MM.1S (cell line): Measurements from ENCODE around the gene CCDC40.
A peak's percentile ranks its signal among the peaks of the same experiment; 100 is the strongest.

Experiments
- DNase-seq: peaks from one replicate; pipeline ENCODE4 v3.0.0-alpha.2; 2015
- H2AFZ ChIP-seq: fragments of 300-600 bp; sonication (generic); 2 replicates; pipeline ENCODE4 v1.6.0; 2016; ENCODE audit warnings: antibody characterized with exemption, low read length
- H3F3A ChIP-seq: fragments of 300-600 bp; sonication (generic); 2 replicates; pipeline ENCODE4 v1.6.1; 2016; ENCODE audit warnings: mild to moderate bottlenecking, antibody characterized with exemption, low read length, moderate library complexity, mixed read lengths; ENCODE audit not compliant: insufficient read depth
- H3K27ac ChIP-seq: fragments of 300-600 bp; sonication (generic); 2 replicates; pipeline ENCODE4 v1.5.1; 2016; ENCODE audit warnings: mild to moderate bottlenecking, low read length
- H3K27me3 ChIP-seq: fragments of 300-600 bp; sonication (generic); replicated peaks from 2 replicates; pipeline ENCODE4 v1.6.0; 2016; ENCODE audit warnings: low read length; ENCODE audit not compliant: insufficient read depth
- H3K36me3 ChIP-seq: fragments of 300-600 bp; sonication (generic); replicated peaks from 2 replicates; pipeline ENCODE4 v1.6.1; 2016; ENCODE audit warnings: mild to moderate bottlenecking, low read length, mixed read lengths; ENCODE audit not compliant: insufficient read depth
- H3K4me1 ChIP-seq: fragments of 300-600 bp; sonication (generic); 2 replicates; pipeline ENCODE4 v1.6.1; 2016; ENCODE audit warnings: low read length, mixed read lengths
- H3K4me2 ChIP-seq: fragments of 300-600 bp; sonication (generic); 2 replicates; pipeline ENCODE4 v1.6.0; 2016; ENCODE audit warnings: low read depth, low read length
- H3K4me3 ChIP-seq: fragments of 300-600 bp; sonication (generic); 2 replicates; pipeline ENCODE4 v1.5.1; 2016; ENCODE audit warnings: low read length, mixed read lengths
- H3K79me2 ChIP-seq: fragments of 300-600 bp; sonication (generic); 2 replicates; pipeline ENCODE4 v1.6.1; 2016; ENCODE audit warnings: mixed run types, low read length, mixed read lengths
- H3K9ac ChIP-seq: fragments of 300-600 bp; sonication (generic); 2 replicates; pipeline ENCODE4 v1.6.1; 2016; ENCODE audit warnings: low read length, mixed read lengths
- H3K9me2 ChIP-seq: fragments of 300-600 bp; sonication (generic); replicated peaks from 2 replicates; pipeline ENCODE4 v1.6.1; 2016; ENCODE audit warnings: mild to moderate bottlenecking, low read length, mixed read lengths; ENCODE audit not compliant: insufficient read depth
- H3K9me3 ChIP-seq: fragments of 300-600 bp; sonication (generic); replicated peaks from 2 replicates; pipeline ENCODE4 v1.6.1; 2016; ENCODE audit warnings: mild to moderate bottlenecking, low read length, mixed read lengths; ENCODE audit not compliant: insufficient read depth
- H4K20me1 ChIP-seq: fragments of 300-600 bp; sonication (generic); 2 replicates; pipeline ENCODE4 v1.6.1; 2016; ENCODE audit warnings: mild to moderate bottlenecking, low read length, moderate library complexity, mixed read lengths; ENCODE audit not compliant: insufficient read depth
- EZH2 ChIP-seq: fragments of 300-600 bp; sonication (generic); optimal IDR thresholded peaks from 2 replicates; pipeline ENCODE3; 2017; ENCODE audit warnings: low read depth, mild to moderate bottlenecking, antibody characterized with exemption, low read length, mixed read lengths
- EZH2phosphoT487 ChIP-seq: fragments of 300-600 bp; sonication (generic); IDR thresholded peaks from 2 replicates; pipeline ENCODE4 v1.6.1; 2018; ENCODE audit warnings: antibody characterized with exemption, low read length
- TF ChIP-seq, protein P1 (sequence below): fragments of 300-600 bp; sonication (generic); IDR thresholded peaks from 2 replicates; pipeline ENCODE4 v1.5.1; 2016; ENCODE audit warnings: antibody characterized with exemption, low read length, mixed read lengths

Gene CCDC40

GRCh38 chr17:80007939-80008338 lies 28.5 kb upstream of the CCDC40 start:
- H2AFZ ChIP-seq, result no peak overlapping the region
- no peaks in the 10 kb centered on the region for H3K36me3 ChIP-seq
- no peak overlapping the region for H3K9ac ChIP-seq
- no peak overlapping the region for H3K4me3 ChIP-seq
- TF ChIP-seq, protein P1, sequence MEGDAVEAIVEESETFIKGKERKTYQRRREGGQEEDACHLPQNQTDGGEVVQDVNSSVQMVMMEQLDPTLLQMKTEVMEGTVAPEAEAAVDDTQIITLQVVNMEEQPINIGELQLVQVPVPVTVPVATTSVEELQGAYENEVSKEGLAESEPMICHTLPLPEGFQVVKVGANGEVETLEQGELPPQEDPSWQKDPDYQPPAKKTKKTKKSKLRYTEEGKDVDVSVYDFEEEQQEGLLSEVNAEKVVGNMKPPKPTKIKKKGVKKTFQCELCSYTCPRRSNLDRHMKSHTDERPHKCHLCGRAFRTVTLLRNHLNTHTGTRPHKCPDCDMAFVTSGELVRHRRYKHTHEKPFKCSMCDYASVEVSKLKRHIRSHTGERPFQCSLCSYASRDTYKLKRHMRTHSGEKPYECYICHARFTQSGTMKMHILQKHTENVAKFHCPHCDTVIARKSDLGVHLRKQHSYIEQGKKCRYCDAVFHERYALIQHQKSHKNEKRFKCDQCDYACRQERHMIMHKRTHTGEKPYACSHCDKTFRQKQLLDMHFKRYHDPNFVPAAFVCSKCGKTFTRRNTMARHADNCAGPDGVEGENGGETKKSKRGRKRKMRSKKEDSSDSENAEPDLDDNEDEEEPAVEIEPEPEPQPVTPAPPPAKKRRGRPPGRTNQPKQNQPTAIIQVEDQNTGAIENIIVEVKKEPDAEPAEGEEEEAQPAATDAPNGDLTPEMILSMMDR, result no peak
- no peak for TF ChIP-seq EZH2
- no peak for TF ChIP-seq EZH2phosphoT487
- no peaks in the 10 kb centered on the region for H3K79me2 ChIP-seq
- H4K20me1 ChIP-seq, result no peaks in the 10 kb centered on the region
- no peak for DNase-seq
- no peaks in the 10 kb centered on the region for H3F3A ChIP-seq
- 0 out of 2 replicates have a peak, but pooled peaks cover 3% of the 10 kb centered on the region for H3K4me1 ChIP-seq
- no peaks in the 10 kb centered on the region for H3K9me3 ChIP-seq
- no peaks in the 10 kb centered on the region for H3K9me2 ChIP-seq
- H3K27me3 ChIP-seq, result peaks cover 95% of the 10 kb centered on the region
- H3K27ac ChIP-seq, result no peak overlapping the region
- no peak overlapping the region for H3K4me2 ChIP-seq

GRCh38 chr17:80008383-80008840 lies 28.0 kb upstream of the CCDC40 start:
- no peak overlapping the region for H3K27ac ChIP-seq
- no peaks in the 10 kb centered on the region for H3K9me3 ChIP-seq
- no peaks in the 10 kb centered on the region for H3K9me2 ChIP-seq
- no peak for TF ChIP-seq EZH2
- TF ChIP-seq, protein P1, result peak; percentile 91
- TF ChIP-seq EZH2phosphoT487, result no peak
- no peak overlapping the region for H3K9ac ChIP-seq
- H2AFZ ChIP-seq, result no peak overlapping the region
- DNase-seq, result peak; percentile 68
- H3K4me3 ChIP-seq, result no peak overlapping the region
- H3K4me2 ChIP-seq, result no peak overlapping the region
- no peaks in the 10 kb centered on the region for H3F3A ChIP-seq
- peaks cover 95% of the 10 kb centered on the region for H3K27me3 ChIP-seq
- H3K79me2 ChIP-seq, result no peaks in the 10 kb centered on the region
- H3K36me3 ChIP-seq, result no peaks in the 10 kb centered on the region
- H3K4me1 ChIP-seq, result 0 out of 2 replicates have a peak, but pooled peaks cover 3% of the 10 kb centered on the region
- no peaks in the 10 kb centered on the region for H4K20me1 ChIP-seq

DNA sequence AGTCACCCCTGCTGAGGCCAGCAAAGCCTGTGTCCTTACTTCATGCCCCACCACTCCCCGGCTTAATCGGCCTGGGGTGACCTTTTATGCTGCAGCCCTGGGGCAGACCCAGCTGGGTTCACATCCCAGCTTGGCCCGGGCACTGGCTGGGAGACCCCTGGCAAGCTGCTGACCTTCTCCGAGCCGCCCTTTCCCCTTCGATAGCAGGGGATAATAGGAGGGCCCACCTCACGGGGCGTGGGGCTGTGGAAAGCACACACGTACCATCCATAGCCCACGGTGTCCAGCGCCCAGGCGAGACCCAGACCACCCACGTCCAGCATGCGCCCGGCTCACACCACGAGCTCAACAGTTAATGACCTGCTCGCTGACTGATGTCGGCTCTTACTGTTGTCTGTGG lies 27.6 kb upstream of the CCDC40 start:
- no peak for DNase-seq

More for the DNA sequence above, 27.6 kb upstream of the CCDC40 start:
- no peak overlapping the region for H2AFZ ChIP-seq
- no peaks in the 10 kb centered on the region for H3K36me3 ChIP-seq
- peaks cover 95% of the 10 kb centered on the region for H3K27me3 ChIP-seq
- H3K79me2 ChIP-seq, result no peaks in the 10 kb centered on the region
- no peak overlapping the region for H3K4me3 ChIP-seq
- H3K9ac ChIP-seq, result no peak overlapping the region
- H4K20me1 ChIP-seq, result no peaks in the 10 kb centered on the region
- H3K27ac ChIP-seq, result no peak overlapping the region
- no peaks in the 10 kb centered on the region for H3F3A ChIP-seq
- TF ChIP-seq, protein P1, result no peak
- TF ChIP-seq EZH2phosphoT487 (no peak), EZH2 (no peak)
- H3K9me2 ChIP-seq, result no peaks in the 10 kb centered on the region
- H3K4me1 ChIP-seq, result 0 out of 2 replicates have a peak, but pooled peaks cover 3% of the 10 kb centered on the region
- H3K4me2 ChIP-seq, result no peak overlapping the region
- no peaks in the 10 kb centered on the region for H3K9me3 ChIP-seq
